Hematopoietic multipotent progenitor cell (in vitro differentiated cells): ENCODE data around the gene CLDN18. TPM values are rescaled to one million over a fixed set of nuclear protein-coding genes. Genes with fewer than 3 reads are reported as not detected.

Experiments used
- DNase-seq, 3 donors: peaks; one replicate each; pipeline ENCODE4 v3.0.0-alpha.2; 2011 to 2015; ENCODE audit warnings: low read depth in 2 of 3, low spot score in 2 of 3
- total RNA-seq: library from RNA; depleted of rRNA; stranded (reverse); fragments of >200 nt; gene quantifications from one replicate; pipeline ENCODE4 v1.2.3, GENCODE V29; 2012

CLDN18 gene
- total RNA-seq, 1 donor: not detected

GRCh38 chr3:138023754-138024153 is 13.8 kb downstream of the CLDN18 start:
- DNase-seq: no peak

GRCh38 chr3:138025553-138025952 is 15.6 kb downstream of the CLDN18 start:
- DNase-seq: no peak

GRCh38 chr3:138027821-138028220 is 17.9 kb downstream of the CLDN18 start:
- DNase-seq: no peak

DNA sequence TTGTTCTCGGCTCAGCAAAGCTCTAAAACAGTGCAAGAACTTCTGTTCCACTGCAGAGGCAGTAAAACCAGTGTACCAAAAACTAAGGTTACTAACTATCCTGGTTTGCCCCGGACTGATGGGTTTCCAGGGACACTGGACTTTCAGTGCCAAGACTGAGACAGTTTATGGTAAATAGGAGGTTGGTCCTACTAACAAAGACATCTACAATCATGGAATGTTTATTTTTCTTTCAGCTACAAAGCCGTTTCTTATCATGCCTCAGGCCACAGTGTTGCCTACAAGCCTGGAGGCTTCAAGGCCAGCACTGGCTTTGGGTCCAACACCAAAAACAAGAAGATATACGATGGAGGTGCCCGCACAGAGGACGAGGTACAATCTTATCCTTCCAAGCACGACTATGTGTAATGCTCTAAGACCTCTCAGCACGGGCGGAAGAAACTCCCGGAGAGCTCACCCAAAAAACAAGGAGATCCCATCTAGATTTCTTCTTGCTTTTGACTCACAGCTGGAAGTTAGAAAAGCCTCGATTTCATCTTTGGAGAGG is 20.8 kb downstream of the CLDN18 start:
- no peak for DNase-seq

DNA sequence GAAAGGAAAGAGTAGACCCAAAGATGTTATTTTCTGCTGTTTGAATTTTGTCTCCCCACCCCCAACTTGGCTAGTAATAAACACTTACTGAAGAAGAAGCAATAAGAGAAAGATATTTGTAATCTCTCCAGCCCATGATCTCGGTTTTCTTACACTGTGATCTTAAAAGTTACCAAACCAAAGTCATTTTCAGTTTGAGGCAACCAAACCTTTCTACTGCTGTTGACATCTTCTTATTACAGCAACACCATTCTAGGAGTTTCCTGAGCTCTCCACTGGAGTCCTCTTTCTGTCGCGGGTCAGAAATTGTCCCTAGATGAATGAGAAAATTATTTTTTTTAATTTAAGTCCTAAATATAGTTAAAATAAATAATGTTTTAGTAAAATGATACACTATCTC is 21.6 kb downstream of the CLDN18 start:
- no peak for DNase-seq

DNA sequence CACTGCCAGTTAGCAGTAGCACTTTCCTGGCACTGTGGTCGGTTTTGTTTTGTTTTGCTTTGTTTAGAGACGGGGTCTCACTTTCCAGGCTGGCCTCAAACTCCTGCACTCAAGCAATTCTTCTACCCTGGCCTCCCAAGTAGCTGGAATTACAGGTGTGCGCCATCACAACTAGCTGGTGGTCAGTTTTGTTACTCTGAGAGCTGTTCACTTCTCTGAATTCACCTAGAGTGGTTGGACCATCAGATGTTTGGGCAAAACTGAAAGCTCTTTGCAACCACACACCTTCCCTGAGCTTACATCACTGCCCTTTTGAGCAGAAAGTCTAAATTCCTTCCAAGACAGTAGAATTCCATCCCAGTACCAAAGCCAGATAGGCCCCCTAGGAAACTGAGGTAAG is 22.6 kb downstream of the CLDN18 start:
- no peak for DNase-seq

GRCh38 chr3:138033202-138033691 is 23.3 kb downstream of the CLDN18 start:
- DNase-seq: no peak

GRCh38 chr3:138034918-138035317 is 25.0 kb downstream of the CLDN18 start:
- no peak for DNase-seq

DNA sequence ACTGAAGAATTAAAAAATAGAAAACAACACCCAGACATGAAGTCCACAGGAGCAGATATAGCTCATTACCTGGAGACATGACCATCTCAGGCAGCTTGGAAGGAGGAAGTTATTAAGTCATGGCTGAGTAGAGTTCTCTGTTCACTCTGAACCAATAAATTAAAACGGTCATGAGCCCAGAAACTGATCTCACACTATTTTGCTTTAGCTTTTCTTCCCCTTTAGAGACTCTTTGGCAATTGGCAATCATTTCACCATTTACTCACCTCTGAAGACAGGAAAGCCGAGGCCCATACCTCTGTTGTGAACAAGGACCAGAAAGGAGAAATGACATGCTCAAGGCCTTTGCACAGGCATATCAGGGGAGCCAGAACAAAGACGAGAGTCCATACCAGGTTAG is 26.6 kb downstream of the CLDN18 start:
- no peak for DNase-seq

DNA sequence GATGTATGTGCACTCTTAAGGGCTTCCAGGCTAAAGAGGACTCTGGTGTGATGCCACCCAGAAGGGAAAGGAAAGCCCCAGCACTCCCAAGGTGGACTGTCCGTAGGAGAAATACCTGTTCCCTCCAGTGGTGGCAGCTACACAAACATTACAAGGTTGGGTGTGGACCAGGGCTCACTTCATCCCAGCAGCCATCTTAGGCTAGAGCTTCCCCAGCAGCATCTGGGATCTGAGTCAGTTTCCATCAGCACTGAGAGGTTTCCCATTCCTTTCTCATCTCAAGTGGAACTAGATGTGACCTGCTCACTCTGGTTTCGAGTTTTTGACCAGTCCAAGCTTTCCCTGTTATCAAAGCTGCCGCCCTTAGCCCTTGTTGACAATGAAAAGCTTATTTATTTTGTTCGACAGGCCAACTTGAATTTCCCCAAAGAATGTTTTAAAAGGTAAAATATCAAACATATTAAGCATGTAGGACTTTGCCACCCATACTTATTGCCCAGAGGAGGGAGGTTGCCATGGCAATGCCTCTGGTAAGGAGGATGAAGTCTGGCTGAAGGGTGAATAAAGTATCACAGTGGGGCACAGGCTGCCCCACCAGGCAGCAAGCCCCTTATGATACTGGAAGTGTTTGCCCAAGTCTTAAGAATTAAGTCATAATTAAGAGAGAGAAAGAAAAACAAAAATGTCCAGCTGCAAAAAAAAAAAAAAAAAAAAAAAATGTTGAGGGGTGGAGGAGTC is 28.9 kb downstream of the CLDN18 start:
- DNase-seq: no peak

DNA sequence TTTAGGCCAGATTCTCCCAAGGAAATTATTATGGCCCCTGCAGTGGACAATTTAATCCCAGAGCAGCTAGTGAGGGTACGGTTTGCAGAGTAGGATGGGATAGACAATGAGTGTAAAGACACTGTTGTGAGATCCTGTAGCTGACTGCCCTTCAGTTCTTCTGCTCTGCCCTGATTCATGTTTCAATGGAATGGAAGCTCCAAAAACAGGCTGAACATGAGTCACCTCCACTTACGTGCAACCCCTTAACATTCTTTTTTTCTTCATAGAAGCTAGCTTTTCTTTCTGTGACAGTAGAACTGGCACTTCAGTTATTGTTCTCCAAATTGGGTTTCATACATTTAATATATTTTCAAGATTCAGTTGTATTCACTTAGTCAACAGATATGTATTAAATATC is 32.1 kb downstream of the CLDN18 start:
- DNase-seq: no peak

DNA sequence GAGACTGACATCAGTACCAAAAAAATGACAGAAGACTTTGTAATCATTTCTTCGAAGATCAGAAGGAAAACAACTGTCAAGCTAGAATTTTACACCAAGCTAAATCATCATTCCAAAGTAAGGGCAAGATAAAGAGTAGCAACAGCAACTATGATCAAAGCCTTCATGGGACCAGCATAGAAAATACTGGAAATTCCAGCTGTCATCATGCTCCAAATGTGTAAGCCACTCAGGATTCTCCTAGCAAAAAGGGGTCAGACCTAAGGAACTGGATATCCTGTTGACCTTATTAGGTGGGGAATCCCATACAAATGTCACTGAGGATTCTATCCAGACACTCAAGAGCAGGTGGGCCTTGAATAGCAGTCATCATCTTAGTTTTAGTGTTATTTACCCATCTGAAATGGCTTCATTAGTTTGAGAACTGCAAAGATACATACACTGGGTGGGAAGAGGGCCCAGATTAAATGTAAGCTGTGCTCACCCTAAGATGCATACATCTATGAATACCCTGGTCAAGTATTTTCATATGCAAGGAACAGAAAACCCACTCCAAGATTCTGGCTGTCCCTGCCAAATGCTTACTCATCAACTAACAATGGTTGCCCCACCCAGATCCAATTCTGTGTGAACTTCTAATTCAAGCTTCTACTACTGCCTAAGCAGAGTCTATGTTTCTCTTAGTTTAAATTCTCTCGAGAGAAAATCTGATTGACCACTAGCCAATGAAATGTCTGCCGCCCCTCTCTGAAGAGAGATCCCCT is 33.5 kb downstream of the CLDN18 start:
- DNase-seq: no peak

DNA sequence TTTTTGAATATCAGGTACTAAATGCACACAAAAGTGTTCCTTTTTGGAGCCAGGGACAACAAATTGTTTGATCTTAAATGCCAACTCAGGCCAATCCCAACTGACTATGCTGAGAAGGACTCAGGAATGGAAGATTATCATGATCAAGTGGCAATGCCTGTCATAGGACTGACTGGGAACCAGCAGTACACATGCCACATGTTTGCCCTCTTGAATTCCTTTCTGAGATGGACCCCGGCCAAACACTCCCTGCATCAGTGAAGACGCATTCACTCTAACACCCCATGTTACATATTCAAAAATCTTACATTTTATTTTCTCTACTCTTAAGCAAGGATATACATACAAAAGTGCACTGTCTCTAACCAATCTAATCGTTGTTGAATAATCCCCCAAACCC is 36.1 kb downstream of the CLDN18 start:
- DNase-seq: no peak

DNA sequence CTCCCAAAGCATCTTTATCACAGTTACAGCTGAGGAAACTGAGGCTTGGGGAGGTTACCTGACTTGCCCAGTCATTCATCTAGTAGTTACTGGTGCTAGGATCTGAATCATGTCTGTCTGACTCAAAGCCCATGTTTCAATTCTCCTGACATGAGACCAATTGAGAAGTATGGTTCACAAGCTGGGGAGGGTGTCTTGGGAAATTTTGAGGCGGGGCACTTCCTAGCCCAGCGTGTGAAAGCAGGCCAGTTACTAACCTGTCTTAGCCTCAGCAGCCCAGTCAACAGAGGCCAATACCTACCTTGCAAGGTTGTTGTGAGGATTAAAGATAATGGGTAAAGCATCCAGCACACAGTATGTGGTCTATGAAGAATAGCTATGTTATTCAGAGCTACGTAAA is 37.0 kb downstream of the CLDN18 start:
- DNase-seq: no peak

GRCh38 chr3:138047596-138048158 is 37.7 kb downstream of the CLDN18 start:
- no peak for DNase-seq

GRCh38 chr3:138049157-138049919 is 39.4 kb downstream of the CLDN18 start:
- DNase-seq: no peak

DNA sequence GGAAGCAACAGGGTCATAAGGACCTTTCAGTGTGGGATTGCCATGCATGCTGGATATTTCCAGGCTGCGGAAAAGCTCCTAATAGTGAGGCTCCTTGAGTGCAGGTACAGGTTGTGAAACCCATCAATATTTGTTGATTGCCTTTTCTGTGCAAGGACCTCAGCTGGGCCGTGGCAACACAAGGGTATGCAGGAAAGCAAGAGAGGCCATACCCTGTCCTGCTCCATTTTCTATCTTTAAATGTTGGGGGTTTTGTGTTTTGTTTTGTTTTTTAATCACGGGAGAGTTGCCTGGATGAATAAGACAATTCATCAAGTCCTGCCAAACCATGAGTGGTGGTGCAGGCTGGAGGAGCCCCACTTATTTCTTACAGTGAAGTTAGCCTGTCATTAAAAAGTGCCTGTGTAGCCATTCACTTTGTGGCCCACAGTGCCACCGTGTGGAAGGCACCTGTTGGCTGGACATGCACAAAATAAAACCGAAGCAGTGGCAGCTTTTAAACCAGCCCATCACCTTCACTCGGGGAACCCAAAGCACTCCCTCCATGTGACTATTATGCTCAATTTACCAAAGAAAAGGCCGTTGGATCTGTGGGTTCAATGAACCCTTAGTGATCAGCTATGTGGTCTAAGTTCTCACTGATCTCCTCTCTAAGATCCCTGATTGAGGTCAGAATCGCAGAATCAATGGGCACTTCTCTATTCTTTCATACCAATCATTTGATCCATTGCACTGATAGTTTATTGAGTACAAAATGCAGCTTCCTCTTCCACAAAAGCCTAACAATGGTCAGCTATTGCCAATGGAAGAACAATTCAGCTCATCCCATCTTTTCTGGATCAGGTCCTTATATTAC is 42.2 kb downstream of the CLDN18 start:
- peak in 2 of 3 donors; percentile 23 to 47 for DNase-seq

DNA sequence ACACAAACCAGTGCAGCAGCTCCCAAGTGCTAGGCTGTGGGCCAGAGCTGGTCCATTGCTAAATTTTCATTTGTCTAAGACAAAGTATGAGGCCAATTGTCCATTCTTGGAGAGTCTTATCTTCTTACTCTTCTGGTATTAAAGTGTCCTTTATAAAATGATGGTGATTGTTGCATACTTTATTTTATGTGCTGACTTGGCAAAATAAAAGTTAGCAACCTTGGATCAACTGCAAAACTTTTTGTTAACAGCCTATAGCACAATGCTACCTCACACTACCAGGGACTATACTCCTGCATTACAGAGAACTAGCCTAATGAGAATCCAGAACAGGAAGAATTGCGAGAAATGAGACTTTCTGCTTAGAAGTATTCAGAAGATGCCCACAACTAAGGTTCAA is 44.1 kb downstream of the CLDN18 start:
- no peak for DNase-seq

- no peak for DNase-seq
Observed at GRCh38 chr3:138057384-138057783, 47.4 kb downstream of the CLDN18 start.

- DNase-seq: no peak
Observed at GRCh38 chr3:138059261-138059660, 49.3 kb downstream of the CLDN18 start.
